ENCODE results near the gene RBKS.

DNA sequence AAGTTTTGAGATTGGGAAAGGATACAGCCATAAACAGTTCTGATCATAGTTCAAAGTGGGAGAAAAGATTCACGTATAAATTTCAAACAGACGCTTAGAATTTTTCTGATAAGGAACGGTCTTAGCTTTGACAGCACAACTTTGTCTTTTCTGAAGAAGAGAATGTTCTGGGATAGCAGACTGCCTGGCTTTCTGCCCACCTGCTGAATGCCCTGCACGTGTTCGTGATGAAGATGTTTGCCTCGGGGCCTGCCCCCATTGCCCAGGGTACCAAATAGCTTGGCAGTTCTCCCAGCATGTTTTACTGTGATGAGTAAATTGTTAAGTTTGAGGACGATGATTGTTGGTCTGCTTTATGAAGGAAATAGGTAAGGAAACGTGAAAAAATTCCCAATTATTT is 114.1 kb downstream of the RBKS start:
- no peak for TF ChIP-seq POLR2A (IDR thresholded peaks at IDR 0.05)
- TF ChIP-seq, protein P1, sequence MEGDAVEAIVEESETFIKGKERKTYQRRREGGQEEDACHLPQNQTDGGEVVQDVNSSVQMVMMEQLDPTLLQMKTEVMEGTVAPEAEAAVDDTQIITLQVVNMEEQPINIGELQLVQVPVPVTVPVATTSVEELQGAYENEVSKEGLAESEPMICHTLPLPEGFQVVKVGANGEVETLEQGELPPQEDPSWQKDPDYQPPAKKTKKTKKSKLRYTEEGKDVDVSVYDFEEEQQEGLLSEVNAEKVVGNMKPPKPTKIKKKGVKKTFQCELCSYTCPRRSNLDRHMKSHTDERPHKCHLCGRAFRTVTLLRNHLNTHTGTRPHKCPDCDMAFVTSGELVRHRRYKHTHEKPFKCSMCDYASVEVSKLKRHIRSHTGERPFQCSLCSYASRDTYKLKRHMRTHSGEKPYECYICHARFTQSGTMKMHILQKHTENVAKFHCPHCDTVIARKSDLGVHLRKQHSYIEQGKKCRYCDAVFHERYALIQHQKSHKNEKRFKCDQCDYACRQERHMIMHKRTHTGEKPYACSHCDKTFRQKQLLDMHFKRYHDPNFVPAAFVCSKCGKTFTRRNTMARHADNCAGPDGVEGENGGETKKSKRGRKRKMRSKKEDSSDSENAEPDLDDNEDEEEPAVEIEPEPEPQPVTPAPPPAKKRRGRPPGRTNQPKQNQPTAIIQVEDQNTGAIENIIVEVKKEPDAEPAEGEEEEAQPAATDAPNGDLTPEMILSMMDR (IDR thresholded peaks at IDR 0.05): no peak

Measured in breast epithelium (tissue), 3 donors.